Neural cell (in vitro differentiated cells): Measurements from ENCODE around the gene UQCC2.

ENCODE experiments used
- POLR2AphosphoS5 ChIP-seq: IDR thresholded peaks from 2 replicates; pipeline ENCODE4 v1.6.1; 2012
- TAF1 ChIP-seq: IDR thresholded peaks from 2 replicates; pipeline ENCODE4 v1.6.1; 2012; ENCODE audit warnings: low read depth
- TF ChIP-seq, protein P1 (sequence below): fragments of 450-650 bp; IDR thresholded peaks from 2 replicates; pipeline ENCODE4 v1.5.1; 2014; ENCODE audit warnings: antibody characterized with exemption, mild to moderate bottlenecking, moderate library complexity; ENCODE audit not compliant: poor library complexity, severe bottlenecking

DNA sequence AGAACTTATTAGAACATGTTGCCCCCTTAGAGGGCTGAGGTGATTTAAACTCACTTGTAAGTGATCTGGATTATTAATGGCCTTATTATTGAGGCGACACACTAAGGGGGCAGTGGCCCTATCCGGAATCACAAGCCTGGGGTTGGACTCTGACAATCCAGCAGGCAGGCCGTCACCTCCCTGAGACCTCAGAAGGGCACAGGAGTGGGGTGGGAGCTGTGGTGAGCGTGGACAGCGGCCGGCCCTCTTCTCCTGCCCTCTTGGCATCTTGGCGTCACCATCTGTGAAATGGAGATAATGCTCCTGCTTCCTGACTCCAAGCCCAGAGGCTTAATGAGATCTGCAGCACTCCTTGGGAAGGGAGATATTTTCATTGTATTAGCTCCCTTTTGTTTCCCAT is 15.6 kb upstream of the UQCC2 start:
- TF ChIP-seq, protein P1, sequence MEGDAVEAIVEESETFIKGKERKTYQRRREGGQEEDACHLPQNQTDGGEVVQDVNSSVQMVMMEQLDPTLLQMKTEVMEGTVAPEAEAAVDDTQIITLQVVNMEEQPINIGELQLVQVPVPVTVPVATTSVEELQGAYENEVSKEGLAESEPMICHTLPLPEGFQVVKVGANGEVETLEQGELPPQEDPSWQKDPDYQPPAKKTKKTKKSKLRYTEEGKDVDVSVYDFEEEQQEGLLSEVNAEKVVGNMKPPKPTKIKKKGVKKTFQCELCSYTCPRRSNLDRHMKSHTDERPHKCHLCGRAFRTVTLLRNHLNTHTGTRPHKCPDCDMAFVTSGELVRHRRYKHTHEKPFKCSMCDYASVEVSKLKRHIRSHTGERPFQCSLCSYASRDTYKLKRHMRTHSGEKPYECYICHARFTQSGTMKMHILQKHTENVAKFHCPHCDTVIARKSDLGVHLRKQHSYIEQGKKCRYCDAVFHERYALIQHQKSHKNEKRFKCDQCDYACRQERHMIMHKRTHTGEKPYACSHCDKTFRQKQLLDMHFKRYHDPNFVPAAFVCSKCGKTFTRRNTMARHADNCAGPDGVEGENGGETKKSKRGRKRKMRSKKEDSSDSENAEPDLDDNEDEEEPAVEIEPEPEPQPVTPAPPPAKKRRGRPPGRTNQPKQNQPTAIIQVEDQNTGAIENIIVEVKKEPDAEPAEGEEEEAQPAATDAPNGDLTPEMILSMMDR: no peak
- TF ChIP-seq POLR2AphosphoS5 (no peak), TAF1 (no peak)
